ENCODE measurements around the gene PHF21B. TPM values are rescaled to one million over a fixed set of nuclear protein-coding genes. Genes with fewer than 3 reads are reported as not detected.

The PHF21B gene
- total and polyA plus RNA-seq, 2 donors (not counting 3 experiments of a cell fraction or from before 2014, with no cell fraction given), result not detected

DNA sequence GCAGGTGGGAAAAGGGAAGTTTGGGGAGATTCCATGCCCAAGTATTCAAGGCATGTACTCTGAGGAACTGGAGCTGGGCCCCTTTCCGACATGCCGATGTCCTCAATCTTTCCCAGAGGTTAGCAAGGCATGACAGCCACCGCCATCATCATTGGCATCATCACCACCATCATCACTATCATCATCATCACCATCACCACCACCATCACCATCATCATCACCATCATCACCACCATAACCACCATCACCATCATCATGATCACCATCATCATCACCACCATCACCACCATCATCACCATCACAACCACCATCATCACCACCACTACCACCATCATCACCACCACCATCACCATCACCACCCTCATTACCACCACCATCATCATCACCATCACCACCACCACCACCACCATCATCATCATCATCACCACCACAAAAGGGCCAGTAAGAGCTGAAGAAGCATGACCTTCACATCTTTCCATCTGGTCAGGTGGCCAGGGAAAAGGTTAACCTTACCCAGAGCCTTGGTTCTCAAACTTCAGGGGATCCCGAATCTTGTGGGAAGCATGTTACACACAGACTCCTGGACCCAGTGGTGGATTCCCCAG is 25.8 kb downstream of the PHF21B start:
- DNase-seq (ENCODE audit: low read depth, low spot score) (no peak), FAIRE-seq (no peak)
- ChIA-PET CTCF (no interaction called here), POLR2A (no interaction called here)
- no TSS peak for BruUV-seq (replicated peaks)
- intact Hi-C loops (cut with micrococcal nuclease) (no loop called here), dilution Hi-C loops (cut with MboI; ENCODE audit: extremely low pct_ligation_motif_present, low sequenced_read_pairs) (no loop called here)
- H3K27ac ChIP-seq (ENCODE audit: insufficient read depth, low read depth, low read length), result no peak overlapping the region
- no peak overlapping the region for H2AFZ ChIP-seq (ENCODE audit: low read depth, low read length)
- H3K4me1 ChIP-seq (ENCODE audit: control insufficient read depth, extremely low read depth, insufficient read depth, low read length), result no peaks in the 10 kb centered on the region
- no peak overlapping the region for H3K4me2 ChIP-seq (ENCODE audit: insufficient read depth, low read length)
- H3K9me1 ChIP-seq (replicated peaks; ENCODE audit: control insufficient read depth, extremely low read depth, insufficient read depth, low read length), result no peaks in the 10 kb centered on the region
- no peaks in the 10 kb centered on the region for H4K20me1 ChIP-seq (replicated peaks; ENCODE audit: control insufficient read depth, extremely low read depth, insufficient read depth, low read length)
- no peaks in the 10 kb centered on the region for H3K27me3 ChIP-seq (ENCODE audit: control insufficient read depth in 2 of 2, insufficient read depth in 2 of 2, low read length in 2 of 2)
- no peaks in the 10 kb centered on the region for H3K36me3 ChIP-seq (ENCODE audit: control insufficient read depth in 2 of 2, extremely low read depth in 1 of 2, insufficient read depth in 2 of 2, low read length in 2 of 2)
- TF ChIP-seq GATA2 (IDR thresholded peaks at IDR 0.05; ENCODE audit: insufficient read depth, insufficient read length, low read depth, low read length) (no peak), POLR2AphosphoS5 (IDR thresholded peaks at IDR 0.05; ENCODE audit: insufficient read depth, low read depth, low read length) (no peak), POLR2A (IDR thresholded peaks at IDR 0.05; ENCODE audit: low read depth, low read length) (no peak)
- no peak overlapping the region for H3K4me3 ChIP-seq (replicated peaks in 1 of 3; ENCODE audit: insufficient read depth in 1 of 3, low read depth in 1 of 3, low read length in 3 of 3)
- H3K9ac ChIP-seq (replicated peaks; ENCODE audit: extremely low read depth, insufficient read depth, low read length), result no peak overlapping the region
- H3K79me2 ChIP-seq (ENCODE audit: control insufficient read depth, insufficient read depth, low read length), result no peaks in the 10 kb centered on the region
- H3K9me3 ChIP-seq (replicated peaks; ENCODE audit: control insufficient read depth, insufficient read depth, low read length), result no peaks in the 10 kb centered on the region

DNA sequence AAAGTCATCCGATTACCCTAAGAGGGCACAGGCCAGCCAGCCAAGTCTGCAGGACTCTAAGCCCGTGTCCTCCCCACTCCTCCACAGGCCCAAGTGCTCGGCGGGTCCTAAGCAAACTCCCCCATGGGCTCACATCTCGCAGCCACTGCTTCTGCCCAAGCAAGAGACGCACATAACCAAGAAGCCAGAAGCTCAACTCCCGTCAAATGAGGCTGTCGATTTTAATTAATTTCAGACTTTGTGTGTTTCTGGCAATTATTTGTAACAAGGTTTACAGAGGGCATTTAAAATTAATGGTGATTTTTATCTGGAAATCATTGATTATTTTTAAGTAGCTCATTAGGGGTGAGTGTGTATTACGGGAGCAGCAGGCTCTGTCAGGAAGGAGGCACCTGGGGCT is 27.4 kb downstream of the PHF21B start:
- no peaks in the 10 kb centered on the region for H3K9me1 ChIP-seq (replicated peaks; ENCODE audit: control insufficient read depth, extremely low read depth, insufficient read depth, low read length)
- H4K20me1 ChIP-seq (replicated peaks; ENCODE audit: control insufficient read depth, extremely low read depth, insufficient read depth, low read length), result no peaks in the 10 kb centered on the region
- no peak overlapping the region for H2AFZ ChIP-seq (ENCODE audit: low read depth, low read length)
- no peak for TF ChIP-seq JUN (IDR thresholded peaks at IDR 0.05; ENCODE audit: borderline replicate concordance, insufficient read depth, insufficient read length, low read depth)
- TF ChIP-seq GATA2 (IDR thresholded peaks at IDR 0.05; ENCODE audit: insufficient read depth, insufficient read length, low read depth, low read length), result no peak
- TF ChIP-seq POLR2AphosphoS5 (IDR thresholded peaks at IDR 0.05; ENCODE audit: insufficient read depth, low read depth, low read length), result no peak
- no peak for TF ChIP-seq EZH2 (IDR thresholded peaks at IDR 0.05; ENCODE audit: borderline replicate concordance, low read depth, low read length, severe bottlenecking)
- TF ChIP-seq, protein P1, sequence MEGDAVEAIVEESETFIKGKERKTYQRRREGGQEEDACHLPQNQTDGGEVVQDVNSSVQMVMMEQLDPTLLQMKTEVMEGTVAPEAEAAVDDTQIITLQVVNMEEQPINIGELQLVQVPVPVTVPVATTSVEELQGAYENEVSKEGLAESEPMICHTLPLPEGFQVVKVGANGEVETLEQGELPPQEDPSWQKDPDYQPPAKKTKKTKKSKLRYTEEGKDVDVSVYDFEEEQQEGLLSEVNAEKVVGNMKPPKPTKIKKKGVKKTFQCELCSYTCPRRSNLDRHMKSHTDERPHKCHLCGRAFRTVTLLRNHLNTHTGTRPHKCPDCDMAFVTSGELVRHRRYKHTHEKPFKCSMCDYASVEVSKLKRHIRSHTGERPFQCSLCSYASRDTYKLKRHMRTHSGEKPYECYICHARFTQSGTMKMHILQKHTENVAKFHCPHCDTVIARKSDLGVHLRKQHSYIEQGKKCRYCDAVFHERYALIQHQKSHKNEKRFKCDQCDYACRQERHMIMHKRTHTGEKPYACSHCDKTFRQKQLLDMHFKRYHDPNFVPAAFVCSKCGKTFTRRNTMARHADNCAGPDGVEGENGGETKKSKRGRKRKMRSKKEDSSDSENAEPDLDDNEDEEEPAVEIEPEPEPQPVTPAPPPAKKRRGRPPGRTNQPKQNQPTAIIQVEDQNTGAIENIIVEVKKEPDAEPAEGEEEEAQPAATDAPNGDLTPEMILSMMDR (IDR thresholded peaks at IDR 0.05; ENCODE audit: extremely low read depth in 1 of 2, insufficient read depth in 1 of 2, low read depth in 1 of 2, low read length in 2 of 2), result no peak
- TF ChIP-seq, protein P2, sequence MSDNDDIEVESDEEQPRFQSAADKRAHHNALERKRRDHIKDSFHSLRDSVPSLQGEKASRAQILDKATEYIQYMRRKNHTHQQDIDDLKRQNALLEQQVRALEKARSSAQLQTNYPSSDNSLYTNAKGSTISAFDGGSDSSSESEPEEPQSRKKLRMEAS (IDR thresholded peaks at IDR 0.05; ENCODE audit: insufficient read depth, insufficient read length), result no peak
- TF ChIP-seq MYC (IDR thresholded peaks at IDR 0.05; ENCODE audit: low read depth, low read length), result no peak
- no peak for TF ChIP-seq FOS (IDR thresholded peaks at IDR 0.05; ENCODE audit: borderline replicate concordance, insufficient read depth, low read length)
- TF ChIP-seq POLR2A (IDR thresholded peaks at IDR 0.05; ENCODE audit: low read depth, low read length), result no peak
- no peak overlapping the region for H3K4me3 ChIP-seq (replicated peaks in 1 of 3; ENCODE audit: insufficient read depth in 1 of 3, low read depth in 1 of 3, low read length in 3 of 3)
- no peak overlapping the region for H3K9ac ChIP-seq (replicated peaks; ENCODE audit: extremely low read depth, insufficient read depth, low read length)
- BruUV-seq (replicated peaks), result no TSS peak
- dilution Hi-C loops (cut with MboI; ENCODE audit: extremely low pct_ligation_motif_present, low sequenced_read_pairs) (no loop called here), intact Hi-C loops (cut with micrococcal nuclease) (no loop called here)
- no peak overlapping the region for H3K27ac ChIP-seq (ENCODE audit: insufficient read depth, low read depth, low read length)
- H3K4me2 ChIP-seq (ENCODE audit: insufficient read depth, low read length), result no peak overlapping the region
- no peaks in the 10 kb centered on the region for H3K27me3 ChIP-seq (ENCODE audit: control insufficient read depth in 2 of 2, insufficient read depth in 2 of 2, low read length in 2 of 2)
- POLR2A ChIA-PET, result no interaction called here
- DNase-seq (ENCODE audit: low read depth, low spot score) (no peak), FAIRE-seq (no peak)
- H3K36me3 ChIP-seq (ENCODE audit: control insufficient read depth in 2 of 2, extremely low read depth in 1 of 2, insufficient read depth in 2 of 2, low read length in 2 of 2), result no peaks in the 10 kb centered on the region
- H3K4me1 ChIP-seq (ENCODE audit: control insufficient read depth, extremely low read depth, insufficient read depth, low read length), result no peaks in the 10 kb centered on the region
- no peaks in the 10 kb centered on the region for H3K79me2 ChIP-seq (ENCODE audit: control insufficient read depth, insufficient read depth, low read length)
- no peaks in the 10 kb centered on the region for H3K9me3 ChIP-seq (replicated peaks; ENCODE audit: control insufficient read depth, insufficient read depth, low read length)
- CTCF ChIA-PET, result no interaction called here
